HG02759 (cell line): ENCODE data around the gene C12orf76.
A peak's percentile ranks its signal among the peaks of the same experiment; 100 is the strongest.

Experiments used
- ATAC-seq: cut with Tn5 transposase; IDR thresholded peaks from one replicate; pipeline ENCODE4 v1.9.1; 2021; ENCODE audit warnings: mild to moderate bottlenecking, moderate library complexity; ENCODE audit not compliant: unreplicated experiment

The C12orf76 gene

DNA sequence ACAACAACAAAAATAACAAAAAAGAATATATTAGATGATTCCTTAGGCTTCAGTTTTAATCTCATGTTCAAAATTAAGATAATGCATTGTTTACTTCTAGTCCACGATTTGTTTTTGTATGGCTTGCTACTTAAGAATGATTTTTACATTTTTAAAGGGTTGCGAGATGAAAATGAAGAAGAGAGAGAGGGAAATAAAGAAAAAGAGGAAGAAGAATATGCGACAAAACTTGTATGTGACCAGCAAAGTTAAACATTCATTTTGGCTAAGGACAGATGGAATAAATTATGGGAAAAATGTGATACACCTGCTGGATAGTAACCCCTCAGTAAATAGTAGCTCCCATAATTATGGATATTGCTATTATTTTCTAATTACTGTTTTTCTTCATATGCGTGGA is 50.9 kb downstream of the C12orf76 start:
- ATAC-seq: no peak

DNA sequence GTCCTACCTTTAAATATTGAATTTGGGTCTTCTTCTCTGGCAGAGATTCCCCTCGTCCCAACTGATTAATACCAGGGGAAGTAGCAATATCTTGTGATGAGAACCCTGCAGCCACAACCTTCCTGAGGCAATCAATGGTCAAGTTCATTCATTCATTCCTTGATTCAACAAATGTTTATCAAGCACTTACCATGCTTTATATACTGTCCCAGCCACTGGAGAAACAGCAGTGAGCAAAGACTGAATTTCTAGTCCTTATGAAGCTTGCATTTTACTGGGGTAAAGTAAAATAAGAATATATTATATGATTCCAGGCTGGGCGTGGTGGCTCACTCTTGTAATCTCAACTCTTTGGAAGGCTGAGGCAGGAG is 51.9 kb downstream of the C12orf76 start:
- ATAC-seq: no peak

DNA sequence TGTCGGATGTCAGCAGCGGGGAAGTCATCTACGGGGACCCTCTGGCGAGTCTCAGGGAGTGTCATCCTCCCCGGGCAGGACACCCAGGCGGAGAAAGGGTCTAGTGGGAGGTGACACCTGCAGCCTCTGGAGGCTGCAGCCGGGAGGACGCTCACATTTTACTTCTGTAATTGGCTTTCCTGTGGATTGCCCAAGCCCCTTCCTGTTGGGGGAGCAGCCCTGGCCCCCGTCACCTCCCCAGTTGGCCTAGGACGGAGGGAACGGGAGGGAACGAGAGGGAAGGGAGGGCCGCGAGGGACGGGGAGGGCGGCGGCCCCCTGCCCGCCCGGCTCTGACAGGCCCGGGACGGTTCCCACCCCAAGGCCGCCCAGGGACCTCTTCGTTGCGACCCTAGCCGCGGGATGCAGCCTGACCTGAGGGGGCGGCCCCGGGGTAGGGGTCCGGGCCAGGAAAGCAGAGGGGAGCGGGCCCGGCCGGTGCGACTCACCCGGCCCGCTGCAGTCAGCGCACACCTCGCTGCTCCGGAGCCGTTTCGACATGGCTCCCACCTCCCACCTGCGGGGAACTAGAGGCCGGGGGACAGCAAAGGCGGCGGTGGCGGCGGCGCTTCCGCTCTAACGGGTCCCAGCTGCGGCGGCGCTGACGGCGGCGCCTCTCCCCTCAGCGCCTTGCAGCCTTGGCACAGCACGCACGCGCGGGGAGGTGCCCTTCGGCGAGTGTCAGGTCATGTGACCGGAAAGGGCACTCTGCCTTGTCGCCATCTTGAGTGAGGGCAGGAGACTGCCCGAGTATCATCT is 52.4 kb downstream of the C12orf76 start, which contains the start of gene GIT2:
Gene GIT2 (minus strand): TSS at position 683 of the 797 bp plus-strand sequence. CDS start 144 bp downstream, at position 539.
- peak; percentile 69 for ATAC-seq

DNA sequence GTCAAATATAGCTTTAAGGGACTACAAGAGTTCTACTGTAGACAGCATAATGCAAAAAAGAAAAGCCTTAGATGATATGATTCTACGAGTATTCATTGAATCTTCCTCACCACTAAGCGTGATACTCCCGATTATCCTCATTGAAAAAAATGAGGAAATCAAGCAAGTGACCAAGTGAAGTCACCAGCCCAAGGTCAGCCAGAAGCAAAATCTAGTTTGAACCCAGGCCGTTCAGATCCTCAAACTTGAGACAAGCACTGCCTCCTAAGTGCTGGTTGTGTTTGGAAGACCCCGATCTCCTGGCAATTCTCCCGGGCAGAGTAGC is 53.0 kb downstream of the C12orf76 start:
- ATAC-seq: no peak

- ATAC-seq: no peak
Measured at GRCh38 chr12:109994401-109995175, 53.7 kb downstream of the C12orf76 start.

- no peak for ATAC-seq
Measured at GRCh38 chr12:109993091-109993490, 55.2 kb downstream of the C12orf76 start.

DNA sequence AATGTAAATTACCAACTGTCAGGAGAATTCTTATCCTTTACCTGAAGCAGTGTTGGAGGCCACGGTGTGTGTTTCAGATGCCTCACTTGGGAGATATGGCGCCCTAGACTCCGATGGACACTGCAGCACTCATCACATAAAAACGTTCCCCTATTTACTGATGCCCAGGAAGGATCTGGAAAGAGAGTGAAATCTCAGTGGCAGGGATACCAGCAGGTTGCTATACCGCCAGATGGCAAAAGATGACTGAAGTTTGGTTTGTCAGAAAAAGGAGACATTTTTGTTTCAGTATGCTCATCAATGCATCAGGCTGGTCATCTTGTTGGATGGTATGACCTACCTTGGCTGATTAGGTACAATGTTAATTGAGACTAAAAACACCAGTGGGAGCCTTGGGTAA is 56.7 kb downstream of the C12orf76 start:
- ATAC-seq: no peak
